ENCODE results near the gene ACTG1. TPM values are rescaled to one million over a fixed set of nuclear protein-coding genes. Genes with fewer than 3 reads are reported as not detected.

The ACTG1 gene
- total and polyA plus RNA-seq, 11 donors, result 149 to 1,653 (median 423) TPM

GRCh38 chr17:81553616-81554181 is 41.1 kb upstream of the ACTG1 start:
- ATAC-seq, result no peak
- H3K4me1 ChIP-seq, result peaks cover 0 to 69% (median 39%) of the 10 kb centered on the region in 12 donors
- WGBS, 4 donors, result 34 to 40% (median 37%) methylated on average over 21 to 24 of the region's 24 CpGs
- H3K27ac ChIP-seq, result peak overlapping the region in 10 of 12 donors; percentile 0 to 95 (median 88)
- intact Hi-C loops (cut with DNase I), result loop anchor here in 5 of 10 donors (5.0 kb wide), 4 partner anchors 36 to 66 kb away; partner anchors contain the start of gene ACTG1 (in 1 of the 5)
- H3K4me3 ChIP-seq, result peak overlapping the region in 10 of 12 donors; percentile 82 to 99 (median 92)
- H3K27me3 ChIP-seq, result no peaks in the 10 kb centered on the region
- no peaks in the 10 kb centered on the region for H3K9me3 ChIP-seq
- peak in 2 of 5 donors; percentile 32 to 60 for DNase-seq
- no peak for TF ChIP-seq POLR2A (IDR thresholded peaks at IDR 0.05)
- TF ChIP-seq CTCF (IDR thresholded peaks at IDR 0.05), result no peak
- H3K36me3 ChIP-seq, result peaks cover 0 to 45% (median 32%) of the 10 kb centered on the region in 9 donors

- intact Hi-C loops (cut with DNase I), result loop anchor here in 5 of 10 donors (5.0 kb wide), 4 partner anchors 36 to 66 kb away; partner anchors contain the start of gene ACTG1 (in 1 of the 5)
- peak in 1 of 12 donors; percentile 11 for TF ChIP-seq CTCF (IDR thresholded peaks at IDR 0.05)
- no peak for TF ChIP-seq POLR2A (IDR thresholded peaks at IDR 0.05)
- H3K4me3 ChIP-seq, result peak overlapping the region; percentile 82 to 100 (median 92)
- peak; percentile 65 to 78 (median 71) for DNase-seq
- peak; percentile 14 to 62 (median 44) for ATAC-seq
- WGBS, 4 donors, result 3 to 9% (median 6%) methylated on average over 18 to 19 of the region's 19 CpGs
- H3K36me3 ChIP-seq, result peaks cover 0 to 44% (median 31%) of the 10 kb centered on the region in 9 donors
- H3K4me1 ChIP-seq, result peaks cover 0 to 65% (median 39%) of the 10 kb centered on the region in 12 donors
- H3K27ac ChIP-seq, result peak overlapping the region; percentile 77 to 95 (median 90)
- H3K9me3 ChIP-seq, result no peaks in the 10 kb centered on the region
- no peaks in the 10 kb centered on the region for H3K27me3 ChIP-seq
Observed at GRCh38 chr17:81553018-81553615, 40.5 kb upstream of the ACTG1 start.

GRCh38 chr17:81552244-81553017 is 39.8 kb upstream of the ACTG1 start, which contains the start of gene FAAP100:
TSS of gene FAAP100 (minus strand) at chr17:81552353. CDS start at chr17:81552330, 23 bp downstream.
- intact Hi-C loops (cut with DNase I), result loop anchor here in 5 of 10 donors (5.0 kb wide), 4 partner anchors 35 to 65 kb away; partner anchors contain the start of gene ACTG1 (in 1 of the 5)
- Histone ChIP-seq H3K36me3 (peaks cover 0 to 44% (median 31%) of the 10 kb centered on the region in 9 donors), H3K27me3 (no peaks in the 10 kb centered on the region), H3K9me3 (no peaks in the 10 kb centered on the region), H3K4me3 (peak within 1 kb of the TSS; percentile 82 to 100 (median 92)), H3K27ac (peak within 1 kb of the TSS; percentile 77 to 95 (median 90)), H3K4me1 (peaks cover 0 to 58% (median 35%) of the 10 kb centered on the region in 12 donors)
- DNase-seq (peak; percentile 79 to 90 (median 83)), ATAC-seq (peak; percentile 3 to 73 (median 71))
- TF ChIP-seq CTCF (IDR thresholded peaks at IDR 0.05), result no peak
- peak in 1 of 2 donors; percentile 93 for TF ChIP-seq POLR2A (IDR thresholded peaks at IDR 0.05)
- WGBS, 4 donors, result 0 to 1% (median 1%) methylated on average over 36 to 85 of the region's 85 CpGs
